ENCODE measurements around the gene PCSK7. TPM values are rescaled to one million over a fixed set of nuclear protein-coding genes. Genes with fewer than 3 reads are reported as not detected.

Gene PCSK7
- total RNA-seq, 1 experiment from 2014 or later = 43.6 TPM

DNA sequence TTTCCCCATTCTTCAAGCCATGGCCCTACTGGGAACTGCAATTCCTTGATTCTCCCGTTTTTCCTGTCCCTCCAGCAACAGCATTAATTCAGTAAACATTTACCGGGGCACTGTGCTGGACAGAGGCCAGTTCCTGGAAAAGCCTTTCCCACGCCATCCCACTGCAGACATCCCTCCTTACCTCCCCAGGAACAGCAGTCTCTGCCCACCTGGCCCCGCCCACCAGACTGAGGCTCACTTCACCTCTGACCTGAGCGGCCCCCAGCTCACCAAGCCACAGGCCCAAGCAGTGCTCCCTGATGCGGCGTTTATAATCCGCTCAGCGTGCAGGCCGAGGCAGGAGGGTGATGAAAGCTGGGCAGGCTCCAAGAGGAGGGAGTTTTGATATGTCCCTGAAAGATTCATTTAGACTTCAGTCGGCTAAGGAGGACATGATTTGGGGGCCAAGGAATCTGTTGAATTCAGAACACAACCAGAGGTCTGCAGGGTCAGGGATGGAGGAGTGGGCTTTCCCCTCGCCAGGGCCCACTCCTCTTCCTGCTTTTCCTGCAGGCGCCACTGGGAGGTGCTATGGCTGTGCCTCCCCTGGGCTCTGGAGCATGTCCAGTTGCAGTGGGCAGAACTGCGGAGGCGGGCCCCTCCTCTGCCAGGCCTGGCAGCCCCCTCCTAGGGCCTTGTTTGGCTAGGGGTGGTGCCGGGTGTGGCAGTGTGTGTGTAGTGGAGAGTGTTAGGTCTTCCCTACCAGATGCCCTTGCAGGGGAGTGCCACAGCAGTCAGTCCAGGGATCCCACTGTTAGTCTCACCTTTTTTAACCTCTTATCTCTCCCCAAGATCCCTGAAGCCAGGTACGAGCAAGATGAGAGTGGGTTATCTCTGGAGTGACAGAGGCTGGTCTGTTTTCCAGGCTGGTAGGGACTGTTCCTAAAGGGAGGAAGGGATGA lies 34.1 kb downstream of the PCSK7 start:
- POLR2A ChIA-PET (ENCODE audit: unreplicated experiment) = no interaction called here
- Histone ChIP-seq H3K9ac (ENCODE audit: low read length) (no peak overlapping the region), H3K79me2 (ENCODE audit: low read length) (no peaks in the 10 kb centered on the region), H3K9me2 (replicated peaks; ENCODE audit: low read length) (no peaks in the 10 kb centered on the region), H2AFZ (ENCODE audit: low read length) (no peak overlapping the region), H3K9me3 (ENCODE audit: low read length) (no peaks in the 10 kb centered on the region), H3K27me3 (ENCODE audit: low read length) (no peaks in the 10 kb centered on the region), H3K27ac (ENCODE audit: low read length) (no peak overlapping the region), H3K4me3 (ENCODE audit: low read length) (no peak overlapping the region), H3K4me2 (ENCODE audit: low read length) (no peak overlapping the region), H3K36me3 (ENCODE audit: low read depth, low read length) (no peaks in the 10 kb centered on the region), H4K20me1 (ENCODE audit: low read length) (no peaks in the 10 kb centered on the region), H3F3A (ENCODE audit: low read length, unreplicated experiment) (no peaks in the 10 kb centered on the region), H3K4me1 (ENCODE audit: insufficient read depth, low read length) (peaks cover 5% of the 10 kb centered on the region; the same call in 1 of the 2 replicates)
- DNase-seq (peak; percentile 18), ATAC-seq (no peak; the same call in 1 of the 2 replicates)
- CTCF ChIA-PET = no interaction called here
- TF ChIP-seq, protein P1, sequence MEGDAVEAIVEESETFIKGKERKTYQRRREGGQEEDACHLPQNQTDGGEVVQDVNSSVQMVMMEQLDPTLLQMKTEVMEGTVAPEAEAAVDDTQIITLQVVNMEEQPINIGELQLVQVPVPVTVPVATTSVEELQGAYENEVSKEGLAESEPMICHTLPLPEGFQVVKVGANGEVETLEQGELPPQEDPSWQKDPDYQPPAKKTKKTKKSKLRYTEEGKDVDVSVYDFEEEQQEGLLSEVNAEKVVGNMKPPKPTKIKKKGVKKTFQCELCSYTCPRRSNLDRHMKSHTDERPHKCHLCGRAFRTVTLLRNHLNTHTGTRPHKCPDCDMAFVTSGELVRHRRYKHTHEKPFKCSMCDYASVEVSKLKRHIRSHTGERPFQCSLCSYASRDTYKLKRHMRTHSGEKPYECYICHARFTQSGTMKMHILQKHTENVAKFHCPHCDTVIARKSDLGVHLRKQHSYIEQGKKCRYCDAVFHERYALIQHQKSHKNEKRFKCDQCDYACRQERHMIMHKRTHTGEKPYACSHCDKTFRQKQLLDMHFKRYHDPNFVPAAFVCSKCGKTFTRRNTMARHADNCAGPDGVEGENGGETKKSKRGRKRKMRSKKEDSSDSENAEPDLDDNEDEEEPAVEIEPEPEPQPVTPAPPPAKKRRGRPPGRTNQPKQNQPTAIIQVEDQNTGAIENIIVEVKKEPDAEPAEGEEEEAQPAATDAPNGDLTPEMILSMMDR (conservative IDR thresholded peaks at IDR 0.05; ENCODE audit: low read depth, low read length) = peak; percentile 63
- TF ChIP-seq EZH2phosphoT487 (IDR thresholded peaks at IDR 0.05; ENCODE audit: borderline replicate concordance, low read length) (no peak), EZH2 (IDR thresholded peaks at IDR 0.05; ENCODE audit: low read length, unreplicated experiment) (no peak)
- BruUV-seq (replicated peaks) = no TSS peak
- intact Hi-C loops (cut with micrococcal nuclease) = no loop called here

GRCh38 chr11:117197006-117197405 lies 34.9 kb downstream of the PCSK7 start:
- TF ChIP-seq EZH2 (IDR thresholded peaks at IDR 0.05; ENCODE audit: low read length, unreplicated experiment) (no peak), EZH2phosphoT487 (IDR thresholded peaks at IDR 0.05; ENCODE audit: borderline replicate concordance, low read length) (no peak)
- TF ChIP-seq, protein P1 (conservative IDR thresholded peaks at IDR 0.05; ENCODE audit: low read depth, low read length) = no peak
- H3F3A ChIP-seq (ENCODE audit: low read length, unreplicated experiment) = no peaks in the 10 kb centered on the region
- DNase-seq = no peak
- no peak overlapping the region for H3K4me3 ChIP-seq (ENCODE audit: low read length)
- H3K4me2 ChIP-seq (ENCODE audit: low read length) = no peak overlapping the region
- no TSS peak for BruUV-seq (replicated peaks)
- no peaks in the 10 kb centered on the region for H4K20me1 ChIP-seq (ENCODE audit: low read length)
- peaks cover 5% of the 10 kb centered on the region; the same call in 1 of the 2 replicates for H3K4me1 ChIP-seq (ENCODE audit: insufficient read depth, low read length)
- H3K27ac ChIP-seq (ENCODE audit: low read length) = no peak overlapping the region
- no peaks in the 10 kb centered on the region for H3K9me3 ChIP-seq (ENCODE audit: low read length)
- H2AFZ ChIP-seq (ENCODE audit: low read length) = no peak overlapping the region
- H3K9ac ChIP-seq (ENCODE audit: low read length) = no peak overlapping the region
- no peak for ATAC-seq
- intact Hi-C loops (cut with micrococcal nuclease) = no loop called here
- H3K27me3 ChIP-seq (ENCODE audit: low read length) = no peaks in the 10 kb centered on the region
- no peaks in the 10 kb centered on the region for H3K79me2 ChIP-seq (ENCODE audit: low read length)
- ChIA-PET CTCF (no interaction called here), POLR2A (ENCODE audit: unreplicated experiment) (no interaction called here)
- H3K9me2 ChIP-seq (replicated peaks; ENCODE audit: low read length) = no peaks in the 10 kb centered on the region
- no peaks in the 10 kb centered on the region for H3K36me3 ChIP-seq (ENCODE audit: low read depth, low read length)

- TF ChIP-seq, protein P1 (conservative IDR thresholded peaks at IDR 0.05; ENCODE audit: low read depth, low read length) = no peak
- no peak for TF ChIP-seq EZH2 (IDR thresholded peaks at IDR 0.05; ENCODE audit: low read length, unreplicated experiment)
- no peak for TF ChIP-seq EZH2phosphoT487 (IDR thresholded peaks at IDR 0.05; ENCODE audit: borderline replicate concordance, low read length)
These were observed 36.1 kb downstream of the PCSK7 start for GRCh38 chr11:117195761-117196160.

More at GRCh38 chr11:117195761-117196160, 36.1 kb downstream of the PCSK7 start:
- Histone ChIP-seq H4K20me1 (ENCODE audit: low read length) (no peaks in the 10 kb centered on the region), H3K9me2 (replicated peaks; ENCODE audit: low read length) (no peaks in the 10 kb centered on the region), H3F3A (ENCODE audit: low read length, unreplicated experiment) (no peaks in the 10 kb centered on the region), H3K4me1 (ENCODE audit: insufficient read depth, low read length) (peaks cover 5% of the 10 kb centered on the region; the same call in 1 of the 2 replicates), H3K36me3 (ENCODE audit: low read depth, low read length) (no peaks in the 10 kb centered on the region), H3K9me3 (ENCODE audit: low read length) (no peaks in the 10 kb centered on the region), H3K4me3 (ENCODE audit: low read length) (no peak overlapping the region), H3K27ac (ENCODE audit: low read length) (no peak overlapping the region), H3K9ac (ENCODE audit: low read length) (no peak overlapping the region), H2AFZ (ENCODE audit: low read length) (no peak overlapping the region), H3K79me2 (ENCODE audit: low read length) (no peaks in the 10 kb centered on the region), H3K27me3 (ENCODE audit: low read length) (no peaks in the 10 kb centered on the region), H3K4me2 (ENCODE audit: low read length) (no peak overlapping the region)
- no TSS peak for BruUV-seq (replicated peaks)
- intact Hi-C loops (cut with micrococcal nuclease) = no loop called here
- ChIA-PET POLR2A (ENCODE audit: unreplicated experiment) (no interaction called here), CTCF (no interaction called here)
- ATAC-seq (no peak), DNase-seq (no peak)
